Naive thymus-derived CD4-positive, alpha-beta T cell (primary cell): Measurements from ENCODE around the gene RIPPLY1. TPM values are rescaled to one million over a fixed set of nuclear protein-coding genes. Genes with fewer than 3 reads are reported as not detected.
"Not testable (repeated sequence)": the region's sequence is repeated elsewhere in the genome, so short reads cannot be mapped to it uniquely, and the experiment has no call there.

Source experiments
- ATAC-seq: fragments of 150-1000 bp; cut with Tn5 transposase; 2 replicates; pipeline ENCODE4 v1.10.0; 2021; ENCODE audit warnings: mild to moderate bottlenecking, moderate library complexity
- CTCF ChIA-PET: fragments of 350-600 bp; sonication (Branson Sonifier 250); formaldehyde crosslinking; loops from one replicate; lab custom pipeline; 2021; ENCODE audit warnings: antibody characterized with exemption; lab: Charles Lee
- POLR2A ChIA-PET: fragments of 350-600 bp; sonication (Branson Sonifier 250); formaldehyde crosslinking; loops from one replicate; lab custom pipeline; 2021; ENCODE audit warnings: antibody characterized with exemption, inconsistent platforms; lab: Charles Lee
- DNase-seq, 9 donors: peaks; one replicate each; pipeline versions ENCODE4 v3.0.0 to v3.0.0-alpha.2; 2020 to 2022; ENCODE audit warnings: mixed read lengths in 1 of 9
- H3K27ac ChIP-seq: one replicate; pipeline ENCODE4 v1.7.0; 2013; ENCODE audit warnings: mild to moderate bottlenecking, low read depth, low read length, moderate library complexity
- H3K27me3 ChIP-seq, 2 donors: one replicate each; pipeline ENCODE4 v1.7.0; 2013; ENCODE audit warnings: low read length in 2 of 2, mild to moderate bottlenecking in 2 of 2, moderate library complexity in 2 of 2; ENCODE audit not compliant: control insufficient read depth in 2 of 2, insufficient read depth in 2 of 2
- H3K36me3 ChIP-seq, 3 experiments: 1 replicate in 2 of 3; 2 replicates in 1 of 3; pipeline ENCODE4 v1.7.0; 2013; ENCODE audit warnings: low read length in 3 of 3, mild to moderate bottlenecking in 3 of 3, moderate library complexity in 1 of 3; ENCODE audit not compliant: insufficient read depth in 3 of 3, control insufficient read depth in 2 of 3
- H3K4me1 ChIP-seq, 2 donors: one replicate each; pipeline ENCODE4 v1.7.0; 2013; ENCODE audit warnings: low read length in 2 of 2, mild to moderate bottlenecking in 2 of 2, moderate library complexity in 1 of 2; ENCODE audit not compliant: control insufficient read depth in 2 of 2, insufficient read depth in 2 of 2
- H3K4me3 ChIP-seq: 2 replicates; pipeline ENCODE4 v1.7.0; 2013; ENCODE audit warnings: mild to moderate bottlenecking, low read length
- H3K9me3 ChIP-seq, 3 experiments: 1 replicate in 2 of 3; 2 replicates in 1 of 3; pipeline ENCODE4 v1.7.0; 2013; ENCODE audit warnings: low read length in 3 of 3; ENCODE audit not compliant: control insufficient read depth in 2 of 3
- H3K27ac Mint-ChIP-seq, 9 donors: one replicate each; pipeline ENCODE4 v1.8.0; 2020 to 2022; ENCODE audit warnings: mixed read lengths in 9 of 9, mild to moderate bottlenecking in 8 of 9, moderate library complexity in 5 of 9, inconsistent platforms in 2 of 9
- H3K27me3 Mint-ChIP-seq, 5 donors: one replicate each; pipeline ENCODE4 v1.8.0; 2021 to 2022; ENCODE audit warnings: mixed read lengths in 5 of 5, mild to moderate bottlenecking in 1 of 5
- H3K36me3 Mint-ChIP-seq, 5 donors: one replicate each; pipeline ENCODE4 v1.8.0; 2020 to 2022; ENCODE audit warnings: mixed read lengths in 5 of 5, mild to moderate bottlenecking in 3 of 5, inconsistent platforms in 1 of 5
- H3K4me1 Mint-ChIP-seq, 7 donors: one replicate each; pipeline ENCODE4 v1.8.0; 2020 to 2022; ENCODE audit warnings: mixed read lengths in 7 of 7, mild to moderate bottlenecking in 3 of 7, inconsistent platforms in 1 of 7
- H3K4me3 Mint-ChIP-seq, 10 donors: one replicate each; pipeline ENCODE4 v1.8.0; 2020 to 2022; ENCODE audit warnings: mild to moderate bottlenecking in 10 of 10, mixed read lengths in 10 of 10, moderate library complexity in 6 of 10, inconsistent platforms in 2 of 10
- H3K9me3 Mint-ChIP-seq, 11 donors: one replicate each; pipeline ENCODE4 v1.8.0; 2020 to 2022; ENCODE audit warnings: mixed read lengths in 11 of 11, mild to moderate bottlenecking in 4 of 11, inconsistent platforms in 1 of 11, moderate library complexity in 1 of 11
- intact Hi-C, 2 donors: fragments of 100-400 bp; cut with micrococcal nuclease; formaldehyde crosslinking; loops; one replicate each; pipeline ENCODE4 v1.15.1; 2023
- polyA plus RNA-seq, 2 donors: library from polyadenylated mRNA; unstranded; fragments of 300-500 nt; fragmentation: Illumina TruSeq; gene quantifications; one replicate each; pipeline ENCODE4 v1.2.3, GENCODE V29; 2021
- total RNA-seq, 6 experiments: library from RNA in 5 of 6; stranded (reverse) in 5 of 6; gene quantifications; 1 replicate in 5 of 6; 2 replicates in 1 of 6; pipeline ENCODE4 v1.2.3 and lab custom pipeline; 2021 to 2026

The RIPPLY1 gene
- total and polyA plus RNA-seq, 7 experiments from 2014 or later, result 0.53 TPM; not detected in 6

DNA sequence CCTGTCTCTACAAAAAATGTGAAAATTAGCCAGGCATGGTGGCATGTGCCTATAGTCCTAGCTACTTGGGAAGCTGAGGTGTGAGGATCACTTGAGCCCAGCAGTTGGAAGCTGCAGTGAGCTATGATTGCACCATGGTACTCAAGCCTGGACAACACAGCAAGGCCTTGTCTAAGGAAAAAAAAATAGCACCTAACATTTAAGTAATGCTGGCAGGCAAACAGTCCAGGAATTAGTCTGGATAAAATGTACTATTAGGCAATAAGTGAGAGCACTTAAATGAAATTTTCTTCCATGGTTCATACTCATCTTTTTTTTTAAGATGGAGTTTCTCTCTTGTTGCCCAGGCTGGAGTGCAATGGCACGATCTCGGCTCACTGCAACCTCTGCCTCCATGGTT lies 30.3 kb downstream of the RIPPLY1 start:
- ATAC-seq, DNase-seq, H3K36me3 Mint-ChIP-seq, H3K4me3 ChIP-seq, H3K4me1 ChIP-seq, H3K4me3 Mint-ChIP-seq, H3K36me3 ChIP-seq, POLR2A ChIA-PET, H3K4me1 Mint-ChIP-seq, H3K27me3 Mint-ChIP-seq, H3K27me3 ChIP-seq, H3K9me3 ChIP-seq, H3K9me3 Mint-ChIP-seq, H3K27ac Mint-ChIP-seq, CTCF ChIA-PET, H3K27ac ChIP-seq: not testable (repeated sequence)
- intact Hi-C loops, result loop anchor here (5.0 to 10.0 kb wide), 3 partner anchors 388 to 1200 kb away; no protein-coding TSS in a partner anchor

DNA sequence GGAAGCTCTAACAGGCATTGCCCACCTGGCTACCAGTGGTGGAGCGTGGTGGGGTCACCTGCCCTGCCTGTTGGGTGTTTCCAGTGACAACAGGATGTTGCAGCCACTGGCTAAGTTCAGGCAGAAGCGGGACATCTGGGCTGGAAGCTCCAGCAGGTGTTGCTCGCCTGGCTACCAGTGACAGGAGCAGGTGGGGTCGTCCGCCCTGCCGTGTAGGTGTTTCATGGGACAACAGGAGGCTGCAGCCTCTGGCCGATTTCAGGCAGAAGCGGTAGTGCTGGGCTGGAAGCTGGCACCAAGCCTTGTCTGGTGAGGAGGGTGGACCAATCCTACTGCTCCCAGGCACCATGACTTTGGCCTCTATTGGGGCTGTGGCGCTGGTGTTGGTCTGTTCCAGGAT lies 39.4 kb downstream of the RIPPLY1 start:
- H3K4me1 ChIP-seq, result no peaks in the 10 kb centered on the region
- no peak overlapping the region for H3K4me3 ChIP-seq
- Mint-ChIP-seq H3K4me1 (no peaks in the 10 kb centered on the region), H3K9me3 (peaks cover 0 to 7% (median 2%) of the 10 kb centered on the region in 11 donors), H3K27ac (no peak overlapping the region), H3K27me3 (peaks cover 0 to 9% (median 0%) of the 10 kb centered on the region in 5 donors), H3K4me3 (no peak overlapping the region), H3K36me3 (no peaks in the 10 kb centered on the region)
- DNase-seq, result no peak
- H3K36me3 ChIP-seq, result no peaks in the 10 kb centered on the region
- intact Hi-C loops, result no loop called here
- CTCF ChIA-PET, result no interaction called here
- H3K27ac ChIP-seq, result no peak overlapping the region
- POLR2A ChIA-PET, result no interaction called here
- no peaks in the 10 kb centered on the region for H3K27me3 ChIP-seq
- H3K9me3 ChIP-seq, result no peaks in the 10 kb centered on the region
- ATAC-seq, result no peak

DNA sequence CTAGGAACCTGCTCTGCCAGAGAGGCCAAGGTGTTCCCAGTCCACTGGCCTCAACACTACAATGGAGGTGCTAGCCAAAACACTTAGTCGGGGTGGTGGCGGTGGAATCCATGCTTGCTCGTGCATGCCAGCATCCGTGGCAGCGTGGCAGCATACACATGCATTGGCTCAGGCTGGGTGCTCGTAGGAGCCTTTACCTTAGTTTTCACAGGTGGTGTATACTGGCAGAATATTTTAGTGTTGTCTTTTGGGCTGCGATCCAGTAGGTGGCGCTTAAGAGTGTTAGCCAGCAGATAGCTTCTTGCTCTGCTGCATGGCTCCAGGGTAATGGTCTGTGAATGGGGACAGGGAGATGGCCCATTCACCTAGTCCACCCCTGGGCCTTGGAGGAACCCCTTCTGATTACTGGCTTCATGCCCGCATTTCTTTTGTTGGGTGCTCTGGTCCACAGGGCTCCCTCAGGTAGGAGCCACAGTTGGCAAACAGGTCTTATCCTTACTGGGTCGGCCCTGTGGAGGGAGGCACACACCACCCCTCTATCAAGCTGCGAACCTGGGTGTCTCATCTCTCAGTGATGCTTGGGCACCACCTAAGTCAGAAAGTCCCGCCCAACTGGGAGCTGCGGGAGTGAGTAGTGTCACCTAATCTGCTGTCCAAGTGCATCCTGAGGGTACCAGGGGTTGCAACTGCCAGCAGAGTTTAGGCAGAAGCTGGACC lies 40.0 kb downstream of the RIPPLY1 start:
- Mint-ChIP-seq H3K36me3 (no peaks in the 10 kb centered on the region), H3K4me1 (no peaks in the 10 kb centered on the region), H3K4me3 (no peak overlapping the region), H3K9me3 (peaks cover 0 to 7% (median 3%) of the 10 kb centered on the region in 11 donors), H3K27me3 (peaks cover 0 to 9% (median 0%) of the 10 kb centered on the region in 5 donors), H3K27ac (no peak overlapping the region)
- intact Hi-C loops, result no loop called here
- Histone ChIP-seq H3K4me1 (no peaks in the 10 kb centered on the region), H3K36me3 (no peaks in the 10 kb centered on the region), H3K27me3 (no peaks in the 10 kb centered on the region), H3K4me3 (no peak overlapping the region), H3K27ac (no peak overlapping the region), H3K9me3 (no peaks in the 10 kb centered on the region)
- POLR2A ChIA-PET, result interaction anchor here (0.5 kb wide), 1 partner anchor 772 kb away, joined by 3 read pairs; no protein-coding TSS in a partner anchor
- CTCF ChIA-PET, result no interaction called here
- DNase-seq (peak in 4 of 9 donors; percentile 7 to 16 (median 12)), ATAC-seq (no peak)

Other genes starting within 250 kb of the RIPPLY1 start
- not detected for gene RNF128, start 176.6 kb downstream of the RIPPLY1 start, total RNA-seq
- gene RNF128, start 176.6 kb downstream of the RIPPLY1 start, polyA plus RNA-seq, result not detected
- 1 to 10 TPM in 2 of 5 experiments, under 1 TPM in 3; 0.24 to 2.1 (median 0.71) TPM for gene TBC1D8B, start 100.7 kb downstream of the RIPPLY1 start, total RNA-seq
- gene TBC1D8B, start 100.7 kb downstream of the RIPPLY1 start, polyA plus RNA-seq, result under 1 TPM; 0.26 to 0.39 TPM
- not detected for gene CLDN2, start 17.1 kb upstream of the RIPPLY1 start, total RNA-seq
- gene CLDN2, start 17.1 kb upstream of the RIPPLY1 start, polyA plus RNA-seq, result not detected
- gene MORC4, start 96.9 kb upstream of the RIPPLY1 start, total RNA-seq, result 10 to 100 TPM in 2 of 5 experiments, 1 to 10 TPM in 3; 5.9 to 12.7 (median 8.2) TPM
- gene MORC4, start 96.9 kb upstream of the RIPPLY1 start, polyA plus RNA-seq, result 1 to 10 TPM; 8.3 to 9.4 TPM
- gene RBM41, start 215.5 kb upstream of the RIPPLY1 start, total RNA-seq, result 10 to 100 TPM; 11.5 to 31.3 (median 16.6) TPM
- 10 to 100 TPM; 12.0 to 23.5 TPM for gene RBM41, start 215.5 kb upstream of the RIPPLY1 start, polyA plus RNA-seq